GM18870 (cell line): Measurements from ENCODE around the gene SERPINB2.
"Not testable (repeated sequence)": the region's sequence is repeated elsewhere in the genome, so short reads cannot be mapped to it uniquely, and the experiment has no call there.

Experiments used
- ATAC-seq: cut with Tn5 transposase; IDR thresholded peaks from one replicate; pipeline ENCODE4 v1.9.1; 2021; ENCODE audit warnings: moderate library complexity; ENCODE audit not compliant: unreplicated experiment

Gene SERPINB2

DNA sequence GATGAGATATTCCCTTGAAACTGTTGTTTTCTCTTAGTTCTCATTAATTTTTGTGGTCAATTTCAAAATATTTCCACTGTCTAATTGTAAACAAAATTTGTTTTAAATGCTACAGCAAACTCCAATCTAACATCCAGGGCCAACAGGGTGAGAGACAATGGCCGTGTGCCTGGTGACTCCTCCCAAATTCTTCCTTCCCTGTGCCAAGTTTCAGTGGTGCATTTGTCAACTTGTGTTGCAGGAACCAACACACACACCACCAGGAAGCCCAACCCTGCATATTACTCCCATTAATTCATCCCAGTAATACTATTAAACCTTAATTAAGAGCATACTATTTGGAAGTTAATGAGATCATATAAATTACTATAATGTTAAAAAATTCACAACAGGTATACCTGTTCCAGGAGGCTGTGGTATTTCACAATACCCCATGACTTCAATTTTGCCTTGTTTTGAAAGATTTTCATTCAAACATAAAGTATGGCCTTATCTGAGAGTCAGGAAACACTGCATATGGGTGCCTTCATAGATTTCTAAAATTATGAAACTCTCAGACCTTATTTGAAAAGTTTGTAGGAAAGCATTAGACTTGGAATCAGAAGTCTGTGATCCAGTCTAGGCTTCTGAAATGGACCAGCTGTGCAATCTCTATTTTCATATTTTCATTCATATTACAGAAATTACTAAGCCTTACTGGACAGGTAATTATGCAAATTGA, 1.1 kb downstream of the SERPINB2 start:
- no peak for ATAC-seq

DNA sequence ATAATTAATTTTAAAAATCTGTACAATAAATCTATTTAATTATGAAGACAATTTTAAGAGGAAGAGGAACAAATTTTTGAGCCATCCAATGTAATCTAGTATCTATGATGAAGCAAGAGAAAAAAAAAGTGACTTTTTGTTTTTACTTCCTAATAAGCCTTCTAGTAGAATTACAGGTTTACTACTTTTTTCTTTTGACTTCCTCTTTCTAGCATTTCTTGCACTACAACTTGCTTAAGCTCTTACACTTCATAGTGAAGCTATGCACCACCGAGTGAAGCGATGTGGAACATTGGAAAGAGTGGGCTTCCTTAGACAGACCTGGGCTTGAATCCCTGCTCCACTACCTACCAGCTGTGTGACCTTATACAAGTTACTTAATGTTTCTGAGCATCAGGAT, 2.1 kb downstream of the SERPINB2 start:
- no peak for ATAC-seq

DNA sequence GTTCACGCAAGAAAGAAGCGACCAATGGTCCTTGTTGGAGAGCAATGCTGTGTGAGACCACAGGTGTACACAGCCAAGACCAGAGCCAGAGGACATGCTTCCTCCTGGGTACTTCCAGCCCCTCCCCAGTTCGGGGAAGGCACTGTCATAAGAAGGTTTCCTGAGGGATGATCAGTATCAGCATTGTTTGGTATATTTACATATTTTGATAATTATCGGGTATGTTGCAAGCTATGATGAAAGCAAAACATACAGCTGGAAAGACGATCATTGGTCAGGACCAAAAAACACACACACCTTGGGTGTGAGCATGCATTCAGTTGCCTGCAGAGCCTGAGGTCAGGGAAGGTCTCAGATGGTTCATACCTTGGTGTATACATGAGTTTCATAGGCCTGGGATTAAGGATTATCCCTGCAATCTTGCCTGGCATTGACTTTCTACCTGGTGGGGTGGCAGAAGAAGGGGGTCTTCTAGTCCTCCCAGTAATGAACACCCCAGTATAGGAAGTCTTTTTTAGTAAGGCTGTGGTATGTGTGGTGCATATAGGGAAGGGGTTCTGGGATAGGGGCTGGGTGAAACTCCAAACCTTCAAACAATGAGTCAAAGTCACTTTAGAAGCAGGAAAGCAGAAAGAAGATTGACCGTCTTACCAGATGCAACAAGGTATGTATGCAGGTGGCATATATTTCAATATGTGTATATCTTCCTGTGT, 2.9 kb downstream of the SERPINB2 start:
- no peak for ATAC-seq

GRCh38 chr18:63890950-63891304, 3.4 kb downstream of the SERPINB2 start:
- ATAC-seq = peak; percentile 81

DNA sequence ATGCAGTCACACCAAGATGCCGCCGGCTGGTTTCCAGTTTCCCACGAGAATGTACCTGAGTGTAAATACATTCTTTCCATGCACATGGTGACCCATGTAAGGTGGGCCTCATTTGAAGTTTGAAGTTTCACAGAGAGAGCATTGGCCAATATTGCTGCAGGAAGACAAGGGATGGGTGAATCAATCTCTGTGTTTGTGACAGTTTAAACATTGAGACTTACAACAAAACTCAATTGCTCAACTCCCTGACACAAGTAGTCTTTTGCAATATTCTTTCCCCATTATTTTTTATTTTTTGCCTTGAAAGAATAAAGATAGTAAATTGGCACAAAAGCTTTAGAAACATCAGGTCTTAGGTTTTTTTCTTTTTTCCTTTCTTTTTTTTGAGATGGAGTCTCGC, 5.1 kb downstream of the SERPINB2 start:
- no peak for ATAC-seq

- ATAC-seq = no peak
Observed at GRCh38 chr18:63894106-63894772, 6.7 kb downstream of the SERPINB2 start.

- ATAC-seq = no peak
Observed at GRCh38 chr18:63895190-63895589, 7.7 kb downstream of the SERPINB2 start.

DNA sequence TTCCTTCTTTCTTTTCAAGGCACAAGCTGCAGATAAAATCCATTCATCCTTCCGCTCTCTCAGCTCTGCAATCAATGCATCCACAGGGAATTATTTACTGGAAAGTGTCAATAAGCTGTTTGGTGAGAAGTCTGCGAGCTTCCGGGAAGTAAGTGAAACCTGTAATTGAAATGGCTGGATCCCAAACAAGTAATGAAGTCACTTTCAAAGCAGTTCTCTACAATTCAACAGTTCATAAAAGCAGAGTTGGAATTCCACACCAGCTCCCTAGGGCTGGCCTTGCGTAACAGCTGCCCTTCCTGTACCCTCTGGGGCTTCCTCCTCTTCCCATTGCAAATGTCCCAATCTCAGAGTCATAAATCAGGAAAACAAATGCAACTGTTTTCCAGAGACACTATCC, 9.6 kb downstream of the SERPINB2 start:
- no peak for ATAC-seq

DNA sequence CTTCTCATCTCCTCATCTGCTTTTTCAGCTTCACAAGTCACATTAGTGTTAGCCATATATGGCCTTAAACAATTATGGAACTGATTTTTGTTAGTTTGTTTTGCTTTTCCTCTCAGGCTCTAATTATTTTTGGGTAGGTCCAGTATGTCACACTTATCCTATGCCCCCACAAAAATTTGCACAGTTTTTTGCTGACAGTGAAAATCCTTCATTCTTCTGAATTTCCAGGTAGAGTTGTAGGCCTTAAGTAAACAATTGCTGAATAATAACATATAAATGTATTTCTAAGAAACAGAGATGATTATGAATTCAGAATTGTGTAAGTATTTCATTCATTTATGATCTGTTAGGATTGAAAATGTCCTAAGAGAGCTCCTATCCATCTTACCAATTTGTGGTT, 11.7 kb downstream of the SERPINB2 start:
- ATAC-seq = no peak

DNA sequence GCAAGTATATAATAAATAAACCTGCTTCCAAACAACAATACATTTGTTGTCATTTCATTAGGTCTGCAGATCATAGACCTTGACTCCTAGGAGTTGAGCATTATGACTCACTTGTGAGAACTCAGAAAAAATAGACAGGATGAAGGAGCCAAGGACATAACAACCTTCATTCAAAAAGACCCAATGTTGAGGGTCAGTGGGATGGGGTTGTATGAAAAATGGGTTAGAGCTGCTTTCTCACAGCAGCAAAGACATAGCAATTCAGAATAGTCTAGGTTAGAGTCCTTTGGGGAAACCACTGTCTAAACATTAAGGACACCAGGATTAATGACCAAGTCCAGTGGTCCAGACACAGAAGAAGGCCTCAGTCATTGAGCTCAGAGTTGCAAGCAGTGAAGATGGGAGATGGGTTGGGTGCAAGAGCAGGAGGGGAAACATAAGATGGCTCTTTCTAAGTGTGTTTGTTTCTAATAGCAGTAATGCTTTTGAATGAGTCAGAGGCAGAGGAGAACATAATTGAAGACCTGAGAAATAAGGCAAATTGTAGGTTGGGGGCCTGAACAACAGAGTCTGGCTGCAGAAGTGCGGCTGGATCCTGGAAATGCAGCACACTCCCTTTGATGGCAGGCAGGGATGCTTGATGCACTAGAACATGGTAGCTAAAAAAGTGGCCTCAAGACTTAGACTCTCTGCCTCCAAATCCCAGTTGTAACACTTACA, 16.5 kb downstream of the SERPINB2 start:
- no peak for ATAC-seq

DNA sequence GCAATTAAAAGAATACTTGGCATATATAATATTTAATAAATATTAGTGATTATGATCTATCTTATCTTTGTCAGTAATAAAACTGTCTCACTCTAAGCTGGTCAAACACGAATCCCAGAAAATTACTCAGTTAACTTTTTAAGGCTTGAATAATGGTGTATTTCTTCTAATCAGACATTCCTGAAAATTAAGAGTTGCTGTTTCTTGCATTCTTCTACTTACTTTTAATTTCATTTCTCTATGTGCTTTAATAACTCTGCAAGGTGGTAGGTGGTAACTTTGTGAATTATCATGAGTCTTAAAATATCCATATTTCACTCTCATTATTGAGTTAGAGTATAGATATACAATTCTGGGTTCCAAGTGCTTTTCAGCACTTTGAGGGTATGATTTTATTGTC, 17.2 kb downstream of the SERPINB2 start:
- ATAC-seq = no peak

GRCh38 chr18:63905361-63905760, 17.9 kb downstream of the SERPINB2 start:
- ATAC-seq = peak; percentile 29

- no peak for ATAC-seq
Observed at GRCh38 chr18:63906056-63906455, 18.6 kb downstream of the SERPINB2 start.

GRCh38 chr18:63907664-63908063, 20.2 kb downstream of the SERPINB2 start, which contains the start of gene SERPINB10:
TSS of gene SERPINB10 (plus strand) at chr18:63907958. CDS start at chr18:63915511, 7,553 bp downstream.
- ATAC-seq = peak; percentile 65

- peak; percentile 28 for ATAC-seq
Observed at GRCh38 chr18:63908858-63909257, 21.4 kb downstream of the SERPINB2 start.

DNA sequence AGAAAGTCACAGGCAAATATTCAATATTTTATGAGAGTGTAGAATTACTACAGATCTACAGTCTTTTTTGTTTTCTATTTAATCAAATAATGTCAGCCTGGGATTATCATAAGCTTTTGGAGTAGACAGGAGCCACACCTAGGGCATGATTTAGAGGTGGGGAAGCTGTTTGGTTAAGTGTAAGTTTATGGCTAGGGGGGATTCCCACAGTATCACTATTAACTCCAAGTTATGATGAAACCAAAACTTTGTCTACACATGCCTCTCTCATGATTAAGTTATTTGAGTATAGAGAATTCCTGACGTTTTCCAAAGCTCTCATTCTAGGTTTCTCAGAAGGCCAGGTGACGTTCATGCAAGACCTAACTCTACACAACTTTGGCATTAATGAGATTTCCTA, 22.4 kb downstream of the SERPINB2 start:
- peak; percentile 67 for ATAC-seq

- no peak for ATAC-seq
Observed at GRCh38 chr18:63917817-63918216, 30.3 kb downstream of the SERPINB2 start.

DNA sequence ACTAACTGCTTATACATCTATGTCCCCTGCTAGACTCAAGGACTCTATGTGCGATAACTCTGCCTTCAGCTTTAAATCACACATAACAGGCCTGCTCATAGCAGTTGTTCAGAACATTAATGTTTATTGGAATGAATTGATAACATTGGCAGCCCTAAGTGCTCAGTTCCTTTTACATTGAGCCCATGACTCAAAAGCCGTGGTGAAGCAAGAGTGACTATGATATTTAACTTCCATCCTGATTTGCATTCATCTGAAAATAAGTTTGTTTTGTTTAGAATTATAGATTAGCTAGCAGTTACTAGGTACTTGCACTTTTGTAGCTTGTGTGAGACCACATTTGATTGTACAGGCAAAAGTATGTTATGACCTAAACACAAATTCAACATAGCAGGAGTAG, 34.5 kb downstream of the SERPINB2 start:
- ATAC-seq = no peak

- no peak for ATAC-seq
Observed at GRCh38 chr18:63924551-63924950, 37.0 kb downstream of the SERPINB2 start.

GRCh38 chr18:63928331-63928730, 40.8 kb downstream of the SERPINB2 start:
- ATAC-seq = no peak

- ATAC-seq = not testable (repeated sequence)
Observed at GRCh38 chr18:63929369-63929768, 41.9 kb downstream of the SERPINB2 start.
